A673 (cell line): Measurements from ENCODE around the gene ZFAND5. TPM values are rescaled to one million over a fixed set of nuclear protein-coding genes. Genes with fewer than 3 reads are reported as not detected.

Experiments used
- BruUV-seq: library from RNA; stranded (reverse); fragments of 400-500 nt; replicated peaks from 2 replicates; lab custom pipeline; 2021; lab: Mats Ljungman, UMichigan
- CTCF ChIA-PET: fragments of 300-600 bp; sonication (Branson Sonifier 250); formaldehyde crosslinking; loops from one replicate; lab custom pipeline; 2022; ENCODE audit warnings: antibody characterized with exemption; lab: Charles Lee
- POLR2A ChIA-PET: fragments of 300-600 bp; sonication (Branson Sonifier 250); formaldehyde crosslinking; loops from one replicate; lab custom pipeline; 2022; ENCODE audit warnings: antibody characterized with exemption; ENCODE audit not compliant: low non-redundant PET; lab: Charles Lee
- DNase-seq: peaks from one replicate; pipeline ENCODE4 v3.0.0-alpha.2; 2015; ENCODE audit warnings: low spot score
- H3K27ac ChIP-seq: fragments of 200-600 bp; sonication (generic); 2 replicates; pipeline ENCODE4 v1.5.1; 2016; ENCODE audit warnings: mixed run types, low read depth, mild to moderate bottlenecking, mixed read lengths, antibody characterized with exemption, low read length; ENCODE audit not compliant: poor library complexity, severe bottlenecking
- H3K27me3 ChIP-seq: fragments of 200-600 bp; sonication (generic); replicated peaks from 2 replicates; pipeline ENCODE4 v1.6.1; 2017; ENCODE audit warnings: mixed run types, low read depth, mild to moderate bottlenecking, mixed read lengths, antibody characterized with exemption, low read length; ENCODE audit not compliant: insufficient read depth, poor library complexity
- H3K36me3 ChIP-seq: fragments of 200-600 bp; sonication (generic); 2 replicates; pipeline ENCODE4 v1.6.1; 2016; ENCODE audit warnings: mixed run types, mild to moderate bottlenecking, mixed read lengths, antibody characterized with exemption, low read length; ENCODE audit not compliant: insufficient read depth, poor library complexity, severe bottlenecking
- H3K4me1 ChIP-seq: fragments of 200-600 bp; sonication (generic); 2 replicates; pipeline ENCODE4 v1.6.1; 2017; ENCODE audit warnings: mixed run types, mild to moderate bottlenecking, mixed read lengths, antibody characterized with exemption, low read length; ENCODE audit not compliant: insufficient read depth, poor library complexity, severe bottlenecking
- H3K4me3 ChIP-seq: fragments of 200-600 bp; sonication (generic); 2 replicates; pipeline ENCODE4 v1.5.1; 2016; ENCODE audit warnings: low read depth, mixed run types, mild to moderate bottlenecking, mixed read lengths, low read length; ENCODE audit not compliant: poor library complexity, severe bottlenecking
- H3K9me3 ChIP-seq: fragments of 200-600 bp; sonication (generic); 2 replicates; pipeline ENCODE4 v1.6.1; 2016; ENCODE audit warnings: mixed run types, low read depth, mild to moderate bottlenecking, mixed read lengths, antibody characterized with exemption, low read length; ENCODE audit not compliant: poor library complexity, severe bottlenecking
- EZH2 ChIP-seq: fragments of 200-600 bp; sonication (generic); IDR thresholded peaks from 2 replicates; pipeline ENCODE4 v1.6.1; 2017; ENCODE audit warnings: borderline replicate concordance, low read depth, mild to moderate bottlenecking, mixed read lengths, antibody characterized with exemption, low read length; ENCODE audit not compliant: poor library complexity, severe bottlenecking
- intact Hi-C: fragments of 100-400 bp; cut with micrococcal nuclease; formaldehyde crosslinking; loops from one replicate; pipeline ENCODE4 v1.10.0; 2022; ENCODE audit not compliant: unreplicated experiment
- total RNA-seq: library from RNA; stranded (reverse); gene quantifications from 2 replicates; pipeline ENCODE4 v1.2.3, GENCODE V29; 2021
- TF ChIP-seq, protein P1 (sequence below): fragments of 300-800, 200-600 bp; sonication (generic); conservative IDR thresholded peaks from 2 replicates; pipeline ENCODE4 v1.5.1; 2017; ENCODE audit warnings: low read depth, mild to moderate bottlenecking, antibody characterized with exemption, low read length, moderate library complexity, mixed read lengths

Gene ZFAND5
- total RNA-seq, 1 experiment from 2014 or later: 194 TPM

- Histone ChIP-seq H3K36me3 (no peaks in the 10 kb centered on the region), H3K4me1 (no peaks in the 10 kb centered on the region), H3K27me3 (no peaks in the 10 kb centered on the region), H3K27ac (no peak overlapping the region), H3K9me3 (no peaks in the 10 kb centered on the region), H3K4me3 (no peak overlapping the region)
- ChIA-PET CTCF (no interaction called here), POLR2A (no interaction called here)
- intact Hi-C loops: no loop called here
- BruUV-seq: no TSS peak
- DNase-seq: no peak
- TF ChIP-seq, protein P1, sequence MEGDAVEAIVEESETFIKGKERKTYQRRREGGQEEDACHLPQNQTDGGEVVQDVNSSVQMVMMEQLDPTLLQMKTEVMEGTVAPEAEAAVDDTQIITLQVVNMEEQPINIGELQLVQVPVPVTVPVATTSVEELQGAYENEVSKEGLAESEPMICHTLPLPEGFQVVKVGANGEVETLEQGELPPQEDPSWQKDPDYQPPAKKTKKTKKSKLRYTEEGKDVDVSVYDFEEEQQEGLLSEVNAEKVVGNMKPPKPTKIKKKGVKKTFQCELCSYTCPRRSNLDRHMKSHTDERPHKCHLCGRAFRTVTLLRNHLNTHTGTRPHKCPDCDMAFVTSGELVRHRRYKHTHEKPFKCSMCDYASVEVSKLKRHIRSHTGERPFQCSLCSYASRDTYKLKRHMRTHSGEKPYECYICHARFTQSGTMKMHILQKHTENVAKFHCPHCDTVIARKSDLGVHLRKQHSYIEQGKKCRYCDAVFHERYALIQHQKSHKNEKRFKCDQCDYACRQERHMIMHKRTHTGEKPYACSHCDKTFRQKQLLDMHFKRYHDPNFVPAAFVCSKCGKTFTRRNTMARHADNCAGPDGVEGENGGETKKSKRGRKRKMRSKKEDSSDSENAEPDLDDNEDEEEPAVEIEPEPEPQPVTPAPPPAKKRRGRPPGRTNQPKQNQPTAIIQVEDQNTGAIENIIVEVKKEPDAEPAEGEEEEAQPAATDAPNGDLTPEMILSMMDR: no peak
- no peak for TF ChIP-seq EZH2
Observed at GRCh38 chr9:72384710-72385485, 19.9 kb upstream of the ZFAND5 start.

GRCh38 chr9:72383978-72384709 lies 19.1 kb upstream of the ZFAND5 start:
- no peak for DNase-seq
- Histone ChIP-seq H3K4me1 (no peaks in the 10 kb centered on the region), H3K27me3 (no peaks in the 10 kb centered on the region), H3K36me3 (no peaks in the 10 kb centered on the region), H3K4me3 (no peak overlapping the region), H3K27ac (no peak overlapping the region), H3K9me3 (no peaks in the 10 kb centered on the region)
- intact Hi-C loops: no loop called here
- CTCF ChIA-PET: no interaction called here
- no TSS peak for BruUV-seq
- TF ChIP-seq, protein P1: no peak
- no peak for TF ChIP-seq EZH2
- POLR2A ChIA-PET: no interaction called here

DNA sequence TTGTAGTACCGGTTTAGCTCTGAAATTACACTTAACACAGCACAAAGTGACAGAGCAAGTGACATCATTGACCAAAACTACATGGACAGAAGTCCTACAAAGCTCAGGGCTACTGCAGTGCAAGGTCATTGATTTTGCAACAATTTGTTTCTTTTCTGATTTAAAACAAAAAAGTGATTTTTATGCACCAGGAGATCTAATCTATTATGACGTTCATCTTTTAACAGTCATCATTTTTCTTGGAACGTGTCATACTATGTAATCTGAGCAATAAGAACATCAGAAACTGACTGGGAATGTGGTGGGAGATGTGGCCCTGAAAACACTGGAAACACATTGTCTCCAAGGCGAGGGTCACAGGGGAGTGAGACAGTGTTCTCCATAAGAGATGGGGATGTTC lies 17.4 kb upstream of the ZFAND5 start:
- BruUV-seq: no TSS peak
- H3K4me1 ChIP-seq: no peaks in the 10 kb centered on the region
- POLR2A ChIA-PET: no interaction called here
- no peaks in the 10 kb centered on the region for H3K36me3 ChIP-seq
- no peak overlapping the region for H3K4me3 ChIP-seq
- intact Hi-C loops: no loop called here
- H3K27me3 ChIP-seq: no peaks in the 10 kb centered on the region
- H3K27ac ChIP-seq: no peak overlapping the region
- CTCF ChIA-PET: no interaction called here
- TF ChIP-seq, protein P1: no peak
- TF ChIP-seq EZH2: no peak
- no peak for DNase-seq
- H3K9me3 ChIP-seq: no peaks in the 10 kb centered on the region
